ENCODE measurements around the gene ZBTB26.

DNA sequence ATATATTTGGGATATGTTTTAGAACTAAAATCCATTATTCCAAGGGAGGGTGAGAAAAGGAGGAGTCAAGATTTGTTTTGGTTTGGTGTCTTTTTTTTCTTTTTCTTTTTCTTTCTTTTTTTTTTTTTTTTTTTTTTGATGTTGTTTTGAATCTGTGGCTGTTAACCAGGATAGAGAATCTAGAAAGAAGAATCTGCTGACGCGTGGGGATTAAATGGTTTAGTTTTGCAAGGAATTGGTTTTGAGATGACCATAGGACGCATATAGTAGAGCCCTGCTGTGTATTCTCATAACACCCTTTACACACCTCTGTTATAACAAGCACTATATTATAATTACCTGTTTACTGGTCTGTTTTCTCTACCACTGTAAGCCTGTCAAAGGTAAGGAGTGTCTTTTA lies 19.0 kb upstream of the ZBTB26 start:
- TF ChIP-seq, protein P1, sequence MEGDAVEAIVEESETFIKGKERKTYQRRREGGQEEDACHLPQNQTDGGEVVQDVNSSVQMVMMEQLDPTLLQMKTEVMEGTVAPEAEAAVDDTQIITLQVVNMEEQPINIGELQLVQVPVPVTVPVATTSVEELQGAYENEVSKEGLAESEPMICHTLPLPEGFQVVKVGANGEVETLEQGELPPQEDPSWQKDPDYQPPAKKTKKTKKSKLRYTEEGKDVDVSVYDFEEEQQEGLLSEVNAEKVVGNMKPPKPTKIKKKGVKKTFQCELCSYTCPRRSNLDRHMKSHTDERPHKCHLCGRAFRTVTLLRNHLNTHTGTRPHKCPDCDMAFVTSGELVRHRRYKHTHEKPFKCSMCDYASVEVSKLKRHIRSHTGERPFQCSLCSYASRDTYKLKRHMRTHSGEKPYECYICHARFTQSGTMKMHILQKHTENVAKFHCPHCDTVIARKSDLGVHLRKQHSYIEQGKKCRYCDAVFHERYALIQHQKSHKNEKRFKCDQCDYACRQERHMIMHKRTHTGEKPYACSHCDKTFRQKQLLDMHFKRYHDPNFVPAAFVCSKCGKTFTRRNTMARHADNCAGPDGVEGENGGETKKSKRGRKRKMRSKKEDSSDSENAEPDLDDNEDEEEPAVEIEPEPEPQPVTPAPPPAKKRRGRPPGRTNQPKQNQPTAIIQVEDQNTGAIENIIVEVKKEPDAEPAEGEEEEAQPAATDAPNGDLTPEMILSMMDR (conservative IDR thresholded peaks at IDR 0.05; ENCODE audit: low read length) = no peak
- TF ChIP-seq EZH2phosphoT487 (IDR thresholded peaks at IDR 0.05; ENCODE audit: borderline replicate concordance) = no peak
